ENCODE data around the gene MFF.

DNA sequence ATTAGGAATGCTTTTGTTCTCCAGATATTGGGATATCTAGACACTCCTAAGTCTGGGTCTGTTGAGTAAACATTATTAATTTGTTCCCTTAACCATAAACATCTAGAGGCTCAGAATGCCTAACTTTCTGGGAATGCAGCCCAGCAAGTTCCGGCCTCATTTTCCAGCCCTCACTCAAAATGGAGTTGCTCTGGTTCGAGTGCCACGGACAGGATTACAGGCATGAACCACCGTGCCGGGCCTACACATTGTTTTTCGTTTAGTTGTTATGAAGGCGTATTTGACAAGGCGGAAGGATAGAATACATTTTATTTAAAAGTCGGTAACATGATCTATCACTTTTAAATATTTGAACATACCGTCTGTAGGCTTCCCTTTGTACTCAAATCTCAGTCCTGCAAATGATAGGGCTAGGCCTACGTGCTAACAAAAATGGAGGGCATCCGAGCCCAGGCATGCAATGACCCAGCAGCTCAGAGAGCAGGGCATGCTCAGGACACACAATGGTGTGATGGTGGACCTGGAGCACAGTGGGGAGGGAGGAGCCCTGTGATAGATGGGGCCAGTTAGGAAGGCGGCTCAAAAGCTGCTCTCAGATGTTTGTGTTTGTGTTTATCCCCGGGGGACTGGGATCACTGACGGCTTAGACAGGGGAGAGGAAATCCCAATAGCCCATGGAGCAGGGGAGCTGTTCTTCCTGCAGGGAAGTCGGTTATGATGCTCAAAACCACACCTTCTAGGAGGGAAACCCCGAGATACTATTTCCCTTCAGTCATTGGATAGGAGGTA lies 65.6 kb downstream of the MFF start:
- no peak for TF ChIP-seq GABPA (IDR thresholded peaks at IDR 0.05; ENCODE audit: borderline replicate concordance, insufficient read depth, low read length)
- no peak for TF ChIP-seq POLR2AphosphoS5 (IDR thresholded peaks at IDR 0.05; ENCODE audit: low read depth, low read length)
- TF ChIP-seq, protein P1, sequence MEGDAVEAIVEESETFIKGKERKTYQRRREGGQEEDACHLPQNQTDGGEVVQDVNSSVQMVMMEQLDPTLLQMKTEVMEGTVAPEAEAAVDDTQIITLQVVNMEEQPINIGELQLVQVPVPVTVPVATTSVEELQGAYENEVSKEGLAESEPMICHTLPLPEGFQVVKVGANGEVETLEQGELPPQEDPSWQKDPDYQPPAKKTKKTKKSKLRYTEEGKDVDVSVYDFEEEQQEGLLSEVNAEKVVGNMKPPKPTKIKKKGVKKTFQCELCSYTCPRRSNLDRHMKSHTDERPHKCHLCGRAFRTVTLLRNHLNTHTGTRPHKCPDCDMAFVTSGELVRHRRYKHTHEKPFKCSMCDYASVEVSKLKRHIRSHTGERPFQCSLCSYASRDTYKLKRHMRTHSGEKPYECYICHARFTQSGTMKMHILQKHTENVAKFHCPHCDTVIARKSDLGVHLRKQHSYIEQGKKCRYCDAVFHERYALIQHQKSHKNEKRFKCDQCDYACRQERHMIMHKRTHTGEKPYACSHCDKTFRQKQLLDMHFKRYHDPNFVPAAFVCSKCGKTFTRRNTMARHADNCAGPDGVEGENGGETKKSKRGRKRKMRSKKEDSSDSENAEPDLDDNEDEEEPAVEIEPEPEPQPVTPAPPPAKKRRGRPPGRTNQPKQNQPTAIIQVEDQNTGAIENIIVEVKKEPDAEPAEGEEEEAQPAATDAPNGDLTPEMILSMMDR (IDR thresholded peaks at IDR 0.05; ENCODE audit: control extremely low read depth in 1 of 3, insufficient read depth in 1 of 3, low read depth in 1 of 3, low read length in 3 of 3) = no peak
- no peak for TF ChIP-seq POLR2A (IDR thresholded peaks at IDR 0.05; ENCODE audit: control extremely low read depth in 1 of 2, low read depth in 2 of 2, low read length in 2 of 2)
- no peak for TF ChIP-seq RBBP5 (IDR thresholded peaks at IDR 0.05; ENCODE audit: borderline replicate concordance, low read depth, low read length)
- TF ChIP-seq CTBP2 (IDR thresholded peaks at IDR 0.05; ENCODE audit: borderline replicate concordance, insufficient read depth, insufficient read length, low read length) = no peak
- TF ChIP-seq, protein P2, sequence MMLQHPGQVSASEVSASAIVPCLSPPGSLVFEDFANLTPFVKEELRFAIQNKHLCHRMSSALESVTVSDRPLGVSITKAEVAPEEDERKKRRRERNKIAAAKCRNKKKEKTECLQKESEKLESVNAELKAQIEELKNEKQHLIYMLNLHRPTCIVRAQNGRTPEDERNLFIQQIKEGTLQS (IDR thresholded peaks at IDR 0.05; ENCODE audit: insufficient read depth, low read depth, low read length) = no peak
- no peak for TF ChIP-seq HDAC6 (IDR thresholded peaks at IDR 0.05; ENCODE audit: low read depth, low read length)
- TF ChIP-seq EP300 (IDR thresholded peaks at IDR 0.05; ENCODE audit: borderline replicate concordance in 1 of 2, low read depth in 2 of 2, low read length in 2 of 2) = no peak

All from H1 (cell line).